22Rv1 (cell line): ENCODE measurements around the gene DCHS1.

Experiments
- H3K27ac ChIP-seq: fragments of 450-650 bp; 2 replicates; pipeline ENCODE4 v1.5.1; 2017
- CTCF ChIP-seq: fragments of 450-650 bp; IDR thresholded peaks from 2 replicates; pipeline ENCODE4 v1.5.1; 2017; ENCODE audit warnings: mild to moderate bottlenecking
- ZFX ChIP-seq: fragments of 450-650 bp; IDR thresholded peaks from 2 replicates; pipeline ENCODE4 v1.6.1; 2017; ENCODE audit warnings: antibody characterized with exemption, borderline replicate concordance

DCHS1 gene

GRCh38 chr11:6613496-6613895 is 42.1 kb downstream of the DCHS1 start:
- H3K27ac ChIP-seq = peak overlapping the region; percentile 98
- no peak for TF ChIP-seq ZFX
- no peak for TF ChIP-seq CTCF

GRCh38 chr11:6612213-6613041 is 43.2 kb downstream of the DCHS1 start, which contains the start of gene TAF10:
TAF10 (minus strand) TSS chr11:6612216; CDS start chr11:6612189, 27 bp downstream.
- peak within 1 kb of the TSS; percentile 98 for H3K27ac ChIP-seq
- TF ChIP-seq ZFX (no peak), CTCF (peak; percentile 71)

- no peak for TF ChIP-seq CTCF
- no peak for TF ChIP-seq ZFX
- H3K27ac ChIP-seq = peak overlapping the region; percentile 98
Measured at GRCh38 chr11:6611963-6612212, 43.7 kb downstream of the DCHS1 start.

GRCh38 chr11:6611092-6611962 is 44.3 kb downstream of the DCHS1 start:
- peak overlapping the region; percentile 98 for H3K27ac ChIP-seq
- TF ChIP-seq CTCF (no peak), ZFX (no peak)

- peak overlapping the region; percentile 98 for H3K27ac ChIP-seq
- no peak for TF ChIP-seq ZFX
- TF ChIP-seq CTCF = no peak
Measured at GRCh38 chr11:6610591-6610990, 45.0 kb downstream of the DCHS1 start.

GRCh38 chr11:6609502-6610015 is 46.0 kb downstream of the DCHS1 start:
- TF ChIP-seq CTCF = no peak
- TF ChIP-seq ZFX = no peak
- peak overlapping the region; percentile 98; the same call in 1 of the 2 replicates for H3K27ac ChIP-seq
